Measurements from ENCODE around the gene GFAP. TPM values are rescaled to one million over a fixed set of nuclear protein-coding genes. Genes with fewer than 3 reads are reported as not detected.

The GFAP gene
- total RNA-seq, 1 donor from 2014 or later: not detected

GRCh38 chr17:44905006-44906000 lies 10.0 kb downstream of the GFAP start:
- peak overlapping the region; percentile 75 for H3K4me2 ChIP-seq (ENCODE audit: low read length)
- peaks cover 4% of the 10 kb centered on the region for H3K9me3 Mint-ChIP-seq (ENCODE audit: unreplicated experiment)
- H3K9ac ChIP-seq (ENCODE audit: low read length): peak overlapping the region; percentile 71
- H3K27me3 Mint-ChIP-seq (ENCODE audit: low read depth, unreplicated experiment): peaks cover 2% of the 10 kb centered on the region
- no peaks in the 10 kb centered on the region for H3K27me3 ChIP-seq (ENCODE audit: insufficient read depth, low read length)
- H3K4me3 ChIP-seq (ENCODE audit: insufficient read depth, low read depth, low read length): no peak overlapping the region
- H3K4me1 Mint-ChIP-seq (ENCODE audit: low read depth, unreplicated experiment): peaks cover 49% of the 10 kb centered on the region
- H3K36me3 ChIP-seq (ENCODE audit: insufficient read depth, low read length): no peaks in the 10 kb centered on the region
- peaks cover 51% of the 10 kb centered on the region for H3K4me1 ChIP-seq (ENCODE audit: insufficient read depth, low read length)
- H3K36me3 Mint-ChIP-seq (ENCODE audit: low read depth, unreplicated experiment): peaks cover 9% of the 10 kb centered on the region
- FAIRE-seq (no peak), DNase-seq (ENCODE audit: low read depth) (no peak)
- peak overlapping the region; percentile 74 for H3K27ac ChIP-seq (ENCODE audit: low read depth, low read length)
- H3K27ac Mint-ChIP-seq (ENCODE audit: unreplicated experiment): peak overlapping the region; percentile 85
- peak overlapping the region; percentile 66 for H2AFZ ChIP-seq (ENCODE audit: low read depth, low read length)
- H3K4me3 Mint-ChIP-seq (ENCODE audit: unreplicated experiment): peak overlapping the region; percentile 69
- no peaks in the 10 kb centered on the region for H3K9me3 ChIP-seq (ENCODE audit: insufficient read depth, low read depth, low read length)
- H3K79me2 ChIP-seq (ENCODE audit: insufficient read depth, low read length): no peaks in the 10 kb centered on the region
- H4K20me1 ChIP-seq (ENCODE audit: insufficient read depth, low read length): no peaks in the 10 kb centered on the region
- TF ChIP-seq EZH2 (IDR thresholded peaks at IDR 0.05; ENCODE audit: insufficient read depth, low read length) (no peak), CTCF (IDR thresholded peaks at IDR 0.05; ENCODE audit: insufficient read depth, low read depth, low read length) (no peak)

- TF ChIP-seq CTCF (IDR thresholded peaks at IDR 0.05; ENCODE audit: insufficient read depth, low read depth, low read length) (no peak), EZH2 (IDR thresholded peaks at IDR 0.05; ENCODE audit: insufficient read depth, low read length) (no peak)
- Histone ChIP-seq H3K4me1 (ENCODE audit: insufficient read depth, low read length) (peaks cover 48% of the 10 kb centered on the region), H2AFZ (ENCODE audit: low read depth, low read length) (no peak overlapping the region), H3K9ac (ENCODE audit: low read length) (no peak overlapping the region), H3K79me2 (ENCODE audit: insufficient read depth, low read length) (peaks cover under 1% of the 10 kb centered on the region), H4K20me1 (ENCODE audit: insufficient read depth, low read length) (no peaks in the 10 kb centered on the region), H3K9me3 (ENCODE audit: insufficient read depth, low read depth, low read length) (no peaks in the 10 kb centered on the region), H3K4me2 (ENCODE audit: low read length) (no peak overlapping the region), H3K36me3 (ENCODE audit: insufficient read depth, low read length) (no peaks in the 10 kb centered on the region), H3K27ac (ENCODE audit: low read depth, low read length) (no peak overlapping the region), H3K27me3 (ENCODE audit: insufficient read depth, low read length) (no peaks in the 10 kb centered on the region), H3K4me3 (ENCODE audit: insufficient read depth, low read depth, low read length) (no peak overlapping the region)
- H3K27ac Mint-ChIP-seq (ENCODE audit: unreplicated experiment): no peak overlapping the region
- DNase-seq (ENCODE audit: low read depth): no peak
- peaks cover 48% of the 10 kb centered on the region for H3K4me1 Mint-ChIP-seq (ENCODE audit: low read depth, unreplicated experiment)
- no peak overlapping the region for H3K4me3 Mint-ChIP-seq (ENCODE audit: unreplicated experiment)
- peaks cover 9% of the 10 kb centered on the region for H3K36me3 Mint-ChIP-seq (ENCODE audit: low read depth, unreplicated experiment)
- no peaks in the 10 kb centered on the region for H3K27me3 Mint-ChIP-seq (ENCODE audit: low read depth, unreplicated experiment)
- peaks cover 4% of the 10 kb centered on the region for H3K9me3 Mint-ChIP-seq (ENCODE audit: unreplicated experiment)
- FAIRE-seq: no peak
Observed at GRCh38 chr17:44904001-44904984, 11.0 kb downstream of the GFAP start.

Measured in astrocyte (in vitro differentiated cells and primary cell).